GM18505 (cell line): ENCODE data around the gene HEG1.

Experiments
- ATAC-seq: cut with Tn5 transposase; IDR thresholded peaks from one replicate; pipeline ENCODE4 v1.9.1; 2021; ENCODE audit not compliant: unreplicated experiment
- POLR2A ChIP-seq: IDR thresholded peaks from 4 replicates; pipeline ENCODE4 v1.6.1; 2011; ENCODE audit warnings: borderline replicate concordance; ENCODE audit not compliant: insufficient read depth, insufficient read length; ENCODE audit errors: extremely low read depth

The HEG1 gene

GRCh38 chr3:124995460-124995994, 60.3 kb downstream of the HEG1 start:
- no peak for ATAC-seq
- TF ChIP-seq POLR2A, result no peak

- ATAC-seq, result no peak
- TF ChIP-seq POLR2A, result no peak
Observed at GRCh38 chr3:124993466-124993865, 62.3 kb downstream of the HEG1 start.

GRCh38 chr3:124992041-124992440, 63.8 kb downstream of the HEG1 start:
- no peak for TF ChIP-seq POLR2A
- no peak for ATAC-seq

GRCh38 chr3:124986192-124987143, 69.3 kb downstream of the HEG1 start:
- ATAC-seq, result no peak
- TF ChIP-seq POLR2A, result no peak

- no peak for TF ChIP-seq POLR2A
- no peak for ATAC-seq
Observed at GRCh38 chr3:124985349-124985748, 70.4 kb downstream of the HEG1 start.

- TF ChIP-seq POLR2A, result no peak
- no peak for ATAC-seq
Observed at GRCh38 chr3:124984754-124985153, 71.0 kb downstream of the HEG1 start.

- no peak for ATAC-seq
- no peak for TF ChIP-seq POLR2A
Observed at GRCh38 chr3:124982855-124983254, 72.9 kb downstream of the HEG1 start.

- ATAC-seq, result no peak
- TF ChIP-seq POLR2A, result no peak
Observed at GRCh38 chr3:124981472-124981871, 74.3 kb downstream of the HEG1 start.

GRCh38 chr3:124978627-124979026, 77.2 kb downstream of the HEG1 start:
- no peak for TF ChIP-seq POLR2A
- no peak for ATAC-seq

- no peak for ATAC-seq
Observed at GRCh38 chr3:124976383-124976782, 79.4 kb downstream of the HEG1 start.

GRCh38 chr3:124974691-124975090, 81.1 kb downstream of the HEG1 start:
- ATAC-seq, result no peak
- TF ChIP-seq POLR2A, result no peak

More at GRCh38 chr3:124976383-124976782, 79.4 kb downstream of the HEG1 start:
- no peak for TF ChIP-seq POLR2A

- no peak for TF ChIP-seq POLR2A
- ATAC-seq, result no peak
Observed at GRCh38 chr3:124973290-124973689, 82.5 kb downstream of the HEG1 start.

- no peak for ATAC-seq
- no peak for TF ChIP-seq POLR2A
Observed at GRCh38 chr3:124972457-124972856, 83.3 kb downstream of the HEG1 start.
